Tibial nerve (tissue), 4 donors: ENCODE measurements around the gene STIL. TPM values are rescaled to one million over a fixed set of nuclear protein-coding genes. Genes with fewer than 3 reads are reported as not detected.
A peak's percentile ranks its signal among the peaks of the same experiment; 100 is the strongest.

Experiments
- DNase-seq, 2 donors: peaks; one replicate each; pipeline ENCODE4 v3.0.0-alpha.2; 2019; ENCODE audit warnings: low spot score in 2 of 2
- H3K27ac ChIP-seq, 4 donors: fragments of 200-600 bp; sonication (generic) in 3 of 4; one replicate each; pipeline ENCODE4 v1.5.1; 2017 to 2019; ENCODE audit warnings: mild to moderate bottlenecking in 1 of 4
- H3K27me3 ChIP-seq, 2 donors: fragments of 200-600 bp; sonication (generic) in 1 of 2; one replicate each; pipeline versions ENCODE4 v1.5.1 to v1.6.0; 2017 to 2019
- H3K36me3 ChIP-seq, 3 donors: fragments of 200-600 bp; sonication (generic); one replicate each; pipeline ENCODE4 v1.5.1; 2018 to 2019
- H3K4me1 ChIP-seq, 4 donors: fragments of 200-600 bp; sonication (generic) in 3 of 4; one replicate each; pipeline ENCODE4 v1.5.1; 2017 to 2019
- H3K4me3 ChIP-seq, 4 donors: fragments of 200-600 bp; sonication (generic) in 3 of 4; one replicate each; pipeline ENCODE4 v1.5.1; 2017 to 2019; ENCODE audit warnings: mild to moderate bottlenecking in 1 of 4, moderate library complexity in 1 of 4
- H3K9me3 ChIP-seq, 4 donors: fragments of 200-600 bp; sonication (generic) in 3 of 4; one replicate each; pipeline ENCODE4 v1.5.1; 2017 to 2019
- CTCF ChIP-seq, 5 experiments: fragments of 200-600 bp in 3 of 5; fragments of 450-650 bp in 2 of 5; sonication (generic) in 3 of 5; IDR thresholded peaks; one replicate each; pipeline ENCODE4 v1.5.1; 2016 to 2019; ENCODE audit warnings: antibody characterized with exemption in 5 of 5, mild to moderate bottlenecking in 3 of 5, moderate library complexity in 2 of 5
- EP300 ChIP-seq, 2 donors: sonication (generic); formaldehyde crosslinking; IDR thresholded peaks; one replicate each; pipeline ENCODE4 v1.6.1; 2017; ENCODE audit warnings: antibody characterized with exemption in 2 of 2, mild to moderate bottlenecking in 1 of 2
- POLR2A ChIP-seq, 2 donors: fragments of 450-650 bp; IDR thresholded peaks; one replicate each; pipeline ENCODE4 v1.6.1; 2017; ENCODE audit warnings: antibody characterized with exemption in 2 of 2, mild to moderate bottlenecking in 2 of 2, moderate library complexity in 2 of 2
- WGBS, 2 donors: methylation state at CpG; one replicate each; pipeline ENCODE4 v1.1.5; 2018; 5-methylcytosine and 5-hydroxymethylcytosine counted together
- total RNA-seq, 4 donors: library from RNA; depleted of rRNA; stranded (reverse); fragments of >200 nt; gene quantifications; one replicate each; pipeline ENCODE4 v1.1.0, GENCODE V29; 2016

The STIL gene
- total RNA-seq, 4 donors from 2014 or later = 0.44 to 2.7 (median 1.2) TPM

DNA sequence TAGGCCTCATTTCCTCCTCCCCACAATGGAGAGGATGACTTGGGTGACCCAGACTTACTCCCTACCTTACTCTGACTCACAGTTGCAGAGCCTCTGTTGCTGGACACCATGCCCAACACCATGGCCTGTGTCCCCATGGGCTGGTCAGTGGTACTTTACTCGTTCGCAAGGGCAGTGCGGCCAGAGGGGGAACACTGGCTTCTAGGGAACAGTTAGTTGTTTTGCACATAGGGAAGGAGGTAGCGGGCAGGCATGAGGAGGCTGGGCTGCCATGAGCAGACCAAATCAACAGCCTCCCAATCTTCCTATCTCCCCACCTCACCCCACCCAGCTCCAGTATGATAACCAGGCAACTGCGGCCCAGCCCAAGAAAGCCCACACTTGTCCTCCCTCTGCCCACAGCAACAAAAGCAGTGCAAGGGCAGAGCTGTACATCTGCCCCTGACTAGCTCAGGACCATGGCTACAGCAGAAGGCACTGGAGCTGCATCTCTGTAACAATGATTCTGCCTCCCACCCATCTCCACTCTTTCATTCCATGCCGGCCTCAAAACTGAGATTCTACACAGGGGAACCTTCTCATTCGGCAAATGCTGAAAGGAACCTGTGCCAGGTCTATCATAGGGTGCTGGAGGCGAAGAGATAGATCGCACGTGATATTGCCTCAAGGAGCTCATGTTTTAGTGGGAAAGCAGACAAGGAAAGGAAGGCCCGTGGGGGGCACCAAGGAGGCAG, 100.5 kb downstream of the STIL start:
- WGBS, 2 donors = 63 to 89% methylated on average over 10 to 11 of the region's 11 CpGs
- DNase-seq = no peak

GRCh38 chr1:47212636-47213229, 101.2 kb downstream of the STIL start:
- H3K27me3 ChIP-seq = peaks cover 0 to 27% of the 10 kb centered on the region in 2 donors
- no peak overlapping the region for H3K4me3 ChIP-seq
- TF ChIP-seq EP300 (IDR thresholded peaks at IDR 0.05) = no peak
- H3K36me3 ChIP-seq = no peaks in the 10 kb centered on the region
- no peaks in the 10 kb centered on the region for H3K9me3 ChIP-seq
- 79% methylated on average over 4 of the region's 4 CpGs for WGBS, 2 donors
- DNase-seq = no peak
- peaks cover 0 to 4% (median 0%) of the 10 kb centered on the region in 4 donors for H3K4me1 ChIP-seq
- peak overlapping the region in 1 of 4 donors; percentile 43 for H3K27ac ChIP-seq

More for the DNA sequence above, 100.5 kb downstream of the STIL start:
- no peak for TF ChIP-seq POLR2A (IDR thresholded peaks at IDR 0.05)
- no peak for TF ChIP-seq EP300 (IDR thresholded peaks at IDR 0.05)
- no peak for TF ChIP-seq CTCF (IDR thresholded peaks at IDR 0.05)
- Histone ChIP-seq H3K36me3 (no peaks in the 10 kb centered on the region), H3K9me3 (no peaks in the 10 kb centered on the region), H3K4me3 (no peak overlapping the region), H3K27me3 (peaks cover 0 to 21% of the 10 kb centered on the region in 2 donors), H3K27ac (no peak overlapping the region), H3K4me1 (peaks cover 0 to 4% (median 0%) of the 10 kb centered on the region in 4 donors)

GRCh38 chr1:47211796-47212269, 102.1 kb downstream of the STIL start:
- H3K27me3 ChIP-seq = peaks cover 0 to 27% of the 10 kb centered on the region in 2 donors
- peaks cover 0 to 4% (median 0%) of the 10 kb centered on the region in 4 donors for H3K4me1 ChIP-seq
- no peaks in the 10 kb centered on the region for H3K36me3 ChIP-seq
- no peak overlapping the region for H3K27ac ChIP-seq
- DNase-seq = no peak
- H3K9me3 ChIP-seq = no peaks in the 10 kb centered on the region
- 33 to 43% methylated on average over 9 of the region's 9 CpGs for WGBS, 2 donors
- no peak overlapping the region for H3K4me3 ChIP-seq
- TF ChIP-seq CTCF (IDR thresholded peaks at IDR 0.05) (no peak), EP300 (IDR thresholded peaks at IDR 0.05) (peak in 1 of 2 donors; percentile 47)

- H3K9me3 ChIP-seq = no peaks in the 10 kb centered on the region
- TF ChIP-seq CTCF (IDR thresholded peaks at IDR 0.05) = no peak
- no peak for TF ChIP-seq POLR2A (IDR thresholded peaks at IDR 0.05)
- TF ChIP-seq EP300 (IDR thresholded peaks at IDR 0.05) = no peak
- H3K27me3 ChIP-seq = peaks cover 0 to 27% of the 10 kb centered on the region in 2 donors
- H3K4me3 ChIP-seq = no peak overlapping the region
- no peak overlapping the region for H3K27ac ChIP-seq
- WGBS, 2 donors = 81 to 92% methylated on average over 3 of the region's 3 CpGs
- H3K36me3 ChIP-seq = no peaks in the 10 kb centered on the region
- DNase-seq = no peak
- H3K4me1 ChIP-seq = peaks cover 0 to 4% (median 0%) of the 10 kb centered on the region in 4 donors
These were observed 103.3 kb downstream of the STIL start for GRCh38 chr1:47210666-47211065.

DNA sequence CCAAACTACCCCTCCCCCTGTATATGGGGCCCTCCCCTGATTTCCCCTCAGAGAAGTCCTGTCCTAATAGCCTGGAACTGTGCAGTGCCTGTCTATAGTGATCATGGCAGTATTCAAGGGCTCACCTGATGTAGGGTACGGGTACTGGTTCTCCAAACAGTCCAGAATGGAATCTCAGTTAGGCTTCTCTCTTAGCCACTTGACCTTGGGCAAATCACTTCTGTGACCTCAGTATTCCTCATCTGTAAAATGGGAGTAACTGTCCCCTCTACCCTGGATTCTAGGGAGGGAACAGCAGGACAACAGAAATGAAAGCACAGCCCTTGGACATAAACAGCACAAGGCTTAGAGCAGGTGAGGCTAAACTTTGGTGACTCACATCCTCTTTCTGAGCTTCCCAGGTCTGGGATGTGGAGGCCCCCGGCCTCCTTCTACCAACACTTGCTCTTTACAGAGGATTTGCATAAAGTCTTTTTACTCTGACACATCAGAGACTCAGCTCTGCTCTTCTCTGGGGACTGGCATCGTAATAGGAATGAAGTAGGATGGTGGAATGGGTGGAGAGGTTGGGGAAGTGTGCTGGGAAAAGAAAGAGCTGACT, 104.1 kb downstream of the STIL start:
- Histone ChIP-seq H3K27ac (no peak overlapping the region), H3K9me3 (no peaks in the 10 kb centered on the region), H3K36me3 (no peaks in the 10 kb centered on the region), H3K27me3 (peaks cover 0 to 27% of the 10 kb centered on the region in 2 donors), H3K4me3 (no peak overlapping the region), H3K4me1 (peaks cover 0 to 4% (median 0%) of the 10 kb centered on the region in 4 donors)
- no peak for TF ChIP-seq EP300 (IDR thresholded peaks at IDR 0.05)
- TF ChIP-seq CTCF (IDR thresholded peaks at IDR 0.05) = no peak
- TF ChIP-seq POLR2A (IDR thresholded peaks at IDR 0.05) = no peak
- WGBS, 2 donors = 51 to 78% methylated on average over 3 of the region's 3 CpGs
- DNase-seq = no peak
